Measurements from ENCODE around the gene BCL2L13.

Gene BCL2L13

GRCh38 chr22:17767233-17768065 lies 128.9 kb downstream of the BCL2L13 start:
- no peak for DNase-seq

DNA sequence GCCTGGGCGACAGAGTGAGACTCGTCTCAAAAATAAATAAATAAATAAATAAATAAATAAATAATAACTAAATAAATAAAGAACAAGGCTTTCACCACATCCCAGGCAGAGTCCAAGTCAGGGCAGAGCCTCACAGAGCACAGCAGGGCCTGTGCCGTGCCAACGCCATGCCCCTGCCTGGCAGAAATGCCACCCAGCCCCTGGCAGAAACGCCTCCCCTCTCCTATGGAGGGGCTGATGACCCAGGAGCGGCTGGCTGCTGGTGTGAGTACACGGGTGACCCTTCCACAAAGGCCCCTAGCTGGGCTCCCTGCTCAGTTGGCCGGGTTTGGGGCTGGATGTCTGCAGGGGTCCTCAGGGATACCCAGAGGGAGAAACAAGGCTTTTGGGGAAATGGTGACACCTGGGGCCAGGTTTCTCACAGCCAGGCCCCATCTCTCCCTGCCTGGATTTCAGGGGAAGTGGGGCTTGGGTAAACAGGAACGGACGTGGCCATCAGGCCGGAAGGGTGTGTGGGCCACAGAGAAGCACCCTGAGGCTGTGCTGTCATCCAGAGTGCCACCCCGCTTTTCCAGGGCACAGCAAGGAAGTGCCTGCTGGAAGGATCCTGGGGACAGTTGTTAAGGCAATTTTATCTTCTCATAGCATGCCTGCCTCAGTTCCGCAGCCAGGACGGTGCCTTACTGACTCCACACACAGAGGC lies 130.6 kb downstream of the BCL2L13 start:
- no peak for DNase-seq

- DNase-seq = no peak
Measured at GRCh38 chr22:17769716-17770082, 131.1 kb downstream of the BCL2L13 start.

- DNase-seq = no peak
Measured at GRCh38 chr22:17770180-17771077, 131.9 kb downstream of the BCL2L13 start.

GRCh38 chr22:17772249-17772957 lies 133.8 kb downstream of the BCL2L13 start:
- DNase-seq = no peak

- DNase-seq = no peak
Measured at GRCh38 chr22:17772958-17773605, 134.5 kb downstream of the BCL2L13 start.

GRCh38 chr22:17773606-17774205 lies 135.1 kb downstream of the BCL2L13 start:
- DNase-seq = peak; percentile 56

DNA sequence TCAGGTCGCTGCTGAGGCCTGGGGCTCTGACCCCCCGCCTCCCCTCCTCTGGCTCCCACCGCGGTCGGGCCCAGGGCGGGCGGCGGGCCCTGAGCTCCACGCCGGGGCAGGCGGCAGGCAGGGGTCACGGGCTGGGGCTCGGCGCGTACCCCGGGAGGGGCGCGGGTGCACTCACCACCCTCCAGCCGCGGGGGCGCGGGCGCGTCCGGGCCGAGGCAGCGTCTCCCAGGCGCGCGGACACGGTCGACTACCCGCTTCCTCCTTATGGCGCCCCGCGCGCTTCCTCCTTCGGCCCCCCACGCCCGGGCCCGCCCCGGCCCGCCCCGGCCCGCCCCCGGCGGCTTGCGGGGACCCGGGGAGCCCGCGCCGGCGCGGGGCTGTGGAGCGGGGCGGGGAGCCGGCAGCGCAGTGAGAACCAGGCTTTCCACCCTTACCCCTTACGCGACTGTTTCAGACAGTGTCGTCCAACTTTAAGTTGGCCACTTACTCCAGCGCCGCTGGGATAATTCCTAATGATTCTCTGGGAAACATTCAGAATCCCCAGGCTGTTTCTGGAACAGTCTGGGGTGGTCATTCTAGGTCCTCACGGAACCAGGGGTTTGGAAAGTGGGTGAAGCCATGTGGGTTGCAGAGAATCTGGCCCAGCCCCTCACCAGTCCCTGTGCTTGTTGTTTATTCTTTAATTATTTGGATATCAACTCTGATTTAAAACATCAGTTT lies 135.8 kb downstream of the BCL2L13 start, which contains the start of gene BID:
Gene BID, minus strand, starts transcription at position 264 of the 720 bp plus-strand sequence. CDS start 24,353 bp downstream, outside the sequence.
- peak; percentile 6 for DNase-seq

GRCh38 chr22:17774926-17775685 lies 136.5 kb downstream of the BCL2L13 start:
- DNase-seq = no peak

DNA sequence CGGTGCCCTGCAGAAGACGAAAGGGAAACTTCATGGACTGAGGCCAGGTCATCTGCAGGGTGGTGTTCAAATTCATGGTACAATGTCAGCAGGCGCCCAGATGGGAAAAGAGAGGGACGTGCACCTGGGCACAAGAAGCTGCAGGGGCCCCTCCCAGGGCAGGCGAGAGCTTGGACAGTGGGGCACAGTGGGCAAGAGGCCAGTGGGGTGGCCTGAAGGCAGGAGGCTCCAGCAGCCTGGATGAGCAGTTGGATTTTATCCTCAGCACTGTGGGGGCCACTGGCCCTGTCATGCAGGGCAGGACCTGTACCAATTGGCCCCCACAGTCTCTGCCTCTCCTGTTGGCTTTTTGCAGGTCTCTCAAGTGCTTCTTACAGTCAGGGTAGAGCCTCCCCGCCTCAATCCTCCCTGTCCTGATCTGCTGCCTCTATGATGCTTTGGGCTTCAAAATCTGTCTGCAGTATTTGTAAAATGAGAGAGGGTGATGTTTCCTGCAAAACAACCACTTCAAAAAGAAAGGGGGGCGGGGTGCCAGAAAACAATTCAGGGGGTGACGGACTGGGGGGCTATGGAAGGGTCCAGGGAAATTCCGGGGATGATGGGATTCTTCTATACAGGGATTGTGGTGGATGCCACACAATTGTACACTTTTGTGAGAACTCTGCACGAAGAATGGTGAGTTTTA lies 137.4 kb downstream of the BCL2L13 start:
- no peak for DNase-seq

GRCh38 chr22:17777005-17777716 lies 138.6 kb downstream of the BCL2L13 start:
- no peak for DNase-seq

- no peak for DNase-seq
Measured at GRCh38 chr22:17777717-17778044, 139.1 kb downstream of the BCL2L13 start.

- DNase-seq = no peak
Measured at GRCh38 chr22:17778412-17778976, 139.9 kb downstream of the BCL2L13 start.

GRCh38 chr22:17779286-17780115 lies 140.9 kb downstream of the BCL2L13 start:
- peak; percentile 37 for DNase-seq

- no peak for DNase-seq
Measured at GRCh38 chr22:17780116-17780740, 141.7 kb downstream of the BCL2L13 start.

All from NCI-H345 (cell line).